ENCODE results near the gene PGA4.
"Not testable (repeated sequence)": the region's sequence is repeated elsewhere in the genome, so short reads cannot be mapped to it uniquely, and the experiment has no call there.

DNA sequence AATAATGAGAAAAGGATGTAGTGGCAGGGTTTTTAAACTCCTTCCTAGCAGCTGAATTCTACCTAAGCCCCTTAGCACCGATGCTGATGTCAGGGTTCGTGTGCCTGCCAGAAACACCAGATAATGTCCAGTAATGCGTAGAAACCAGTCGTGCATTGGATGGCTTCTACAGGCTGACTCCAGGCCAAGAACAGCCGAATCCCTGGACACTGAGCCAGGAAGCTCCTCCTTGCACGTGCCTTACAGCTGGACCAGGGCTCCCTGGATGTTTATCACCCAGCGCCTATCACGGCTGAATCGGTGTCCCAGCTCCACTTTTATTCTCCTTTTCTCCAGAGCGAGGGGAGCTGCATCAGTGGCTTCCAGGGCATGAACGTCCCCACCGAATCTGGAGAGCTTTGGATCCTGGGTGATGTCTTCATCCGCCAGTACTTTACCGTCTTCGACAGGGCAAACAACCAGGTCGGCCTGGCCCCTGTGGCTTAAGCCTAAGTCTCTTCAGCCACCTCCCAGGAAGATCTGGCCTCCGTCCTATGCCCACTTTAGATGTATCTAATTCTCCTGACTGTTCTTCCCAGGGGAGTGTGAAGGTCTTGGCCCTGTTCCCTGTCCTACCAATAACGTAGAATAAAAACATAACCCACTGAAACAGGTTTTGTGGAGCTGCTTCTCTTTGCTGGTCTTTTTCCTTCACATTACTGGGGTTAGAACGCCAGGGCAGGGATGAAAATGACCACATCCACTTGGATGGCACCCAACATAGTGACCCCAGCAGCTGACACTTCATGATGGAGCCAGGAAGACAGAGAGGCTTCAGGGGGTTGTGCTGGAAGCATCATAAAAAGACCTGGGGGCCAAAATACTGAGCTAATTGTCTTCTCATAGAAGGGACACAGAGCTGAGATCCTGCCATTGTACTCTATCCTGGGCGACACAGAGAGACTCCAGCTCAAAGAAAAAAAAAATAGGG, 28.9 kb downstream of the PGA4 start:
- TF ChIP-seq, protein P1, sequence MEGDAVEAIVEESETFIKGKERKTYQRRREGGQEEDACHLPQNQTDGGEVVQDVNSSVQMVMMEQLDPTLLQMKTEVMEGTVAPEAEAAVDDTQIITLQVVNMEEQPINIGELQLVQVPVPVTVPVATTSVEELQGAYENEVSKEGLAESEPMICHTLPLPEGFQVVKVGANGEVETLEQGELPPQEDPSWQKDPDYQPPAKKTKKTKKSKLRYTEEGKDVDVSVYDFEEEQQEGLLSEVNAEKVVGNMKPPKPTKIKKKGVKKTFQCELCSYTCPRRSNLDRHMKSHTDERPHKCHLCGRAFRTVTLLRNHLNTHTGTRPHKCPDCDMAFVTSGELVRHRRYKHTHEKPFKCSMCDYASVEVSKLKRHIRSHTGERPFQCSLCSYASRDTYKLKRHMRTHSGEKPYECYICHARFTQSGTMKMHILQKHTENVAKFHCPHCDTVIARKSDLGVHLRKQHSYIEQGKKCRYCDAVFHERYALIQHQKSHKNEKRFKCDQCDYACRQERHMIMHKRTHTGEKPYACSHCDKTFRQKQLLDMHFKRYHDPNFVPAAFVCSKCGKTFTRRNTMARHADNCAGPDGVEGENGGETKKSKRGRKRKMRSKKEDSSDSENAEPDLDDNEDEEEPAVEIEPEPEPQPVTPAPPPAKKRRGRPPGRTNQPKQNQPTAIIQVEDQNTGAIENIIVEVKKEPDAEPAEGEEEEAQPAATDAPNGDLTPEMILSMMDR (conservative IDR thresholded peaks at IDR 0.05; ENCODE audit: low read depth, low read length), result not testable (repeated sequence)
- TF ChIP-seq EZH2 (IDR thresholded peaks at IDR 0.05; ENCODE audit: borderline replicate concordance, low read depth, low read length, poor library complexity, severe bottlenecking), result not testable (repeated sequence)

Measured in A673 (cell line).